ENCODE measurements around the gene IGSF3.

The IGSF3 gene

DNA sequence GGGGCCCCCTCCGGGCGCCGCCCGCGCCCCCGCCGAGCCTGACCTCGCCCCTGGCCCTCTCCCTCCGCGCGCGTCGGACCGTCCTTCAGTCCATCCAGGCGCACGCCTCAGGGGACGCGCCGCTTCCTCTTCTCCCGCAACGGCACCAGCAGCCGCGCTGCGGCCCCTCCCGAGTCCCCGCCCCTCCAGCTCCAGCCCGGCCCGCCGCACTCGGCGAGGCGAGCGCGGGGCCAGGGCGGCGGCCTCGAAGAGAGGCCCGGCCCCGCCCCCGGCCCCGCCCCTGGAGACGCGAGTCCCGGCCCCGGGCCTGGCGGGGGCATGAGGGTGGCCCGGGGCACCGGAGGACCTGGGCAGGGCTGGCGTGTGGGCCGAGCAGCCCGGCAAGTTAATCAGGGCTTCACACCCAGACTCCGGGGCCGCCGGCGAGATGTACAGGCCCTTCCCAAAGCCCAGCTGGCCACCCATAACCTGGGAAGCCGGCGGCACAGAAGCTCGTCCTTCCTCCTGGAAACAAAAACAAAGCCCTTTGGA, at the start of gene IGSF3:
Gene IGSF3, minus strand, starts transcription at position 159 of the 531 bp plus-strand sequence. CDS start 1,407 bp downstream, outside the sequence.
- DNase-seq (ENCODE audit: low read depth): no peak

DNA sequence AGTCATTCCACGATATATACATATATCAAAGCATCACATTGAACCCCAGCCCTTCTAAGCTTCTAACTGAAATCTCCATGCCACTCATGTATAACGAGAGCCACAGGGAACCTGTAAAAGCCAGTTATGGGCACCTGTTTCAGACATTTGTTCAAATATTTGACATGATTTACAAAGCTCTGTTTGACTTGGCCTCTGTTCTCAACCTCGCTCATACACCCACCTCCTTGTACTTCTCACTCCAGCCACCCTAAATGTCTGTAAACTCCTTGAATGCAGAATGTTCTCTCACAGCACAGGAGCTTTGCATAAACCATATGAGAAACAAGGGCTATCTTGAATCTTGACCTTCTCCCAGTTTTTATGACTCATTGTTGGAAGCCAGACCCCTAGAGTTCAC, 49.8 kb upstream of the IGSF3 start:
- DNase-seq (ENCODE audit: low read depth): no peak

DNA sequence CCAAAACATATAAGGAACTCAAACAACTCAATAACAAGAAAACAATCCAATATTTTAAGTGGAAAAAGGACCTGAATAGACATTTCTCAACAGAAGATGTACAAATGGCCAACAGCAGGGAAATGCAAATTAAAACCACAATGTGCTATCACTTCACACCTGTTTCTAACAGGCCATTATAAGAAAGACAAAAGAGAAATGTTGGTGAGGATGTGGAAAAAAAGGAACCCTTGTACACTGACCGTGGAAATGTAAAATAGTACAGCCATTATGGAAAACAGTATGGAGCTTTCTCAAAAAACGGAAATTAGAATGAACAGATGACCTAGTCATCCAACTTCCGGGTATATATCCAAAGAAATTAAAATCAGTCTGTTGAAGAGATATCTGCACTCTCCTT, 48.9 kb upstream of the IGSF3 start:
- DNase-seq (ENCODE audit: low read depth): no peak

DNA sequence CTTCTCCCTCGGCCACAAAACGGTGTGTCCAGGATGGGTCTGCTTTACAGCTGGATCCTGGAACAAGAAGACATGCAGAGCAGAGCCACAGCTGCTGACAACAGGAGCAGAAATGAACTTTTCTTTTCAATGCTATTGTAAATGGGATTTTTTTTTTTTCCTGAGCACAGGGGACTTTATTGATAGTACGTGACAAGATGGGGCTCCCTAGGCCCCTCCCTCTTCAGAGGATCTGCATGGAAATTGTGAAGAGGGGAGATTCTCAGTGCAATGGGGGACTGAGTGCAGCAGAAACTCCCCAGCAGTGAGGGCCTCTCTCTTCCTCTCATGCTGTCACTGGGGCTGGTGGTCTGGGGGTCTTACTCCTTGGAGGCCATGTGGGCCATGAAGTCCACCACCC, 45.9 kb upstream of the IGSF3 start:
- DNase-seq (ENCODE audit: low read depth): no peak

DNA sequence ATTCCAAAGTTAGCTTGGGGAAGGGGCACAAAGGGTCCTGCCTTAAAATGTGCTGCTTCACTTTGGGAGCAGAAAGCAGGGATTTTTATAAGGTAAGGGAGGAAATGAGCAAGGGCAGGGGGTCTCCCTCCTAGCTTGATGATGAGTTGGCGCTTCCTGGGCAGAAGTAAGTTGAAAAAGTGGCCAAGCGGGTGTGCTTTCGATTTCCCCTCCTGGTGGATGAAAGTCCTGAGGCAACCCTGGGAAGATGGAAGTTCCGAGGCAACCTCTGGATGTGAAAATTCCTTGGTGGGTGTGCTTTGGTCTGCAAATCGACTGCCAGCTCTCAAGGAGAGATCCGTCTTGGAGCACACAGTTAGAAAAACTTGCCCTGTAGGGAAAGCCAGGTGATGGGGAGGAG, 45.0 kb upstream of the IGSF3 start:
- DNase-seq (ENCODE audit: low read depth): no peak

DNA sequence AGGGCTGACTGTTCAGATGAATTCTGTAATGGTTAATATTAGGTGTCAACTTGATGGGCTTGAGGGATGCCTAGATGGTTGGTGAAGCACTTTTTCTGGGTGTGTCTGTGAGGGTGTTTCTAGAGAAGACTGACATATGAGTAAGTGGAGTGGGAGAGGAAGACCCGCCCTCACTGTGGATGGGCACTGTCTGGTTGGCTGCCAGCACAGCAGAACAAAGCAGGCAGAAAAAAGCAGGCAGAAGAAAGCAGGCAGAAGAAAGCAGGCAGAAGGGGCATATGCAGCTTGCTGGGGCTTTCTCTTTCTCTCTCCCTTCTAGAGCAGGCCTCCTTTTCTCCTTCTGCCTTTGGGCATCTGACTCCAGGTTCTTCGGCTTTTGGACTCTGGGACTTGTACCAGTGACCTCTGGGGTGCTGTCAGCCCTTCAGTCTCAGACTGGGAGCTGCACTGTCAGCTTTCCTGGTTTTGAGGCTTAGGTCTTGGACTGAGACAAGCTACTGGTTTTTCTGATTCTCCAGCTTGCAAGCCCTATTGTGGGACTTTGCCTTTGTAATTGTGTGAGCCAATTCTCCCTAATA, 43.8 kb upstream of the IGSF3 start:
- DNase-seq (ENCODE audit: low read depth): no peak

DNA sequence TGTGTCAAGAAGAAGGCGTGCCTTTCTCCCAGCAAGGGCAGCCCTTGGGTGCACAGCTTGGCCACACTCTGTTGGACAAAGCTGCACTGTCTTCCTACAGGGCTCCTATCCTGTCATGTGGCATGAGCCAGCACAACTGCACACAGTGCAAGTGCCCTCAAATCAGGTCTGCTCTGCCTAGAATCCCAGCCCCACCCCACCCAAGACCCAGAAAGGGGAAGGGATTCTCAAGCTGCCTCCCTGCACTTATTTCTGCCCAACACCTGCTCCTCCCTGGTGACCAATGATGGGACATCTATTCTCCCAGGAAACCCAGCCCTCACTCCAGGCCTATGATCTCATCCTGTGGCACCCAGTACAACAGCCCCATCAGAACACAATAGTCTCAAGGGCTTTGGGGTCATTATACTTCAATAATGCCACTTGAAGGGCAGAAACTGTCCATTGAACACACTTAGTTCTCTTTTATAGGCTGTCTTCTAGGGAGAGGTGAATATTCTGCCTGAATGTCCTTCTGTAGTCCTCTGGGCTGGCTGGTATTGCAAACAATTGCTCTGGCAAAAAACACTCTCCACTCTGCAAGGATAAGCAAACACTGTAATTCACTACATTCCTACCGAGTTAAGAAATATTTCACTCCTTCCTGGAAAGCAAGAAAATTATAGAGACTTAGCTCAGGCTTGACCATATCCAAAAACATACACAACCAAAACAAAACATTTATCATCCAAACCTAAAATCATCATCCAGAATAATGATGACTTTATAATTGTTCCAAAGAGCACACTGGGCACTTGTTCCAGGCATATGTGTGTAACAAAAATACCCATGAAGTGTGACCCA, 43.1 kb upstream of the IGSF3 start:
- no peak for DNase-seq (ENCODE audit: low read depth)

DNA sequence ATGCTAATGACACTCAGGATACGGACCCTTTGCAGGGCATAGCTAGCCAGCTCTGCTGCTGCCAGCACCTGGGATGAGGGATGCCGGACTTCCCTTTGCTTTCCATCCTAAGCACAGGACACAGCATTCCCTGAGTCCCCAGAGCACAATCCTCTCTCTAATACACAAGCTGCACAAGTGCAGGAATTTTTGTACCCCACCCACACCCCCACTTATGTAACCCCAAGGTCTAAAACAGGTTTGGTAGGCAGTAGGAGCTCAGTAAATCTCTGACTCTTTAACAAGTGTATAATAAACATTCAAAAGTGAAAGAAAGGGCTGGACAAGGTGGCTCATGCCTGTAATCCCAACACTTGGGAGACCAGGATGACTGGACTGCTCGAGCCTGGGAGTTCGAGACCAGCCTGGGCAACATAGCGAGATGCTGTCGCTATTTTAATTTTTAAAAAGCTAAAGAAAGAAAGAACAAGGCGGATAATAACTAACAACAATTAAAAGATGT, 42.2 kb upstream of the IGSF3 start:
- DNase-seq (ENCODE audit: low read depth): no peak

DNA sequence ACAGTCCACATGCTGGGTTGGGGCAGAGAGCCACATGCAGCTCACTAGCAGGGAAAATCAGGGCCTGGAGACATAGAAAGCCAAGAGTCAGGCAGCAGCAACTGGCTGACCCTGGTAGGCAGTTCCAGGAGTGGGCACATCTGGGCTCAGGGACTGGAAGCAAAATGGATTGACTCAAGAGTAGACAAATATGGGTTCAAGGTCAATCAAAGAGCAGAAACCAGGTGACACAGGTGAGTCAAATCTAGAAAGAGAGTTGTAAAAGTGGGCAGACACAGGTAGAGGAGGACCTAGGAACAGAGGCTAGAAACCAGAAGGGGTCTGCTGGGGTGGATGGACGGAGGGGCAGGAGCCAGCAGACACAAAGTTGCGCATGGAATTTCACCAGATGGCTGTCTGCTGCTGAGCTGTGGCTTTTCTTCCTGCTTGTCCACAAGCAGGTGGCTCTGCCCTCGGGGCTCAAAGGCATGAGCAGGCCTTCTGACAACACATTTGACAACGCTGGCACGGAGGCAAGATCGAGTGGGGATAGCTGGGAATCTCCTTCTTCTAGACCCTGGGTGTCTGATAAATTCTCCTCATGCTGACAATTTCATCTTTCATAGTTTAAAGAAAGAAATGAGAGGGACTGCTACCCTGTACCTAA, 40.8 kb upstream of the IGSF3 start:
- DNase-seq (ENCODE audit: low read depth): no peak

DNA sequence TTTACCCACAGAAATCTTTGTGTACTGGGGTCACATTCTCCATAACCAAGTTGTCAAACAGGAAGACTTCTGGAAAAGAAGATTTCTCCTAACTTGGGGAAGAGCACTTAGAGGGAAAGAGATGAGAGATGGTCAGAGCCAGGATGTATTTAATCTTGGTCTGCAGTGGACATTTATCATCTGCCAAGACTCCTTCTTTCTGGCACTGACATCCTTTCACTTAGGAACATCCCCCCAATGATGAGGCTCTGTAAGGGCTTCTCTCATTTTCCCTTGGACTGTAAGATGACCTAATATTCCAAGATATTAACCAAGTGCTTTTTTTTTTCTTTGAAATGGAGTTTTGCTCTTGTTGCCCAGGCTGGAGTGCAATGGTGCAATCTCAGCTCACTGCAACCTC, 39.3 kb upstream of the IGSF3 start:
- DNase-seq (ENCODE audit: low read depth): no peak

DNA sequence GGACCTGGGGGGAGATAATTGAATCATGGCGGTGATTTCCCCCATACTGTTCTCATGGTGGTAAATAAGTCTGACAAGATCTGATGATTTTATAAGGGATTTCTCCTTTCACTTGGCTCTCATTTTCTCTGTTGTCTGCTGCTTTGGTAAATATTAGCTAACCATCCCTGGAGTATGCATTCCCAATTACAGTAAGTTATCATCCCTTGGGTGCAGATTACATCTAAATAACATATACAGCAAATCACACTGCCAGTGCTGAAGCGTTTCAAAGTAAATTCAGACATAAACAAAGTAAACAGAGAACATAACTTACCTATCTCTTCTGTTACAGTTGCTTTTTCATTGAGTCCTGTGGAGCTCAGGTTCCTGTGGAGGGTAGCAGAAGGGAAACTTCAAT, 38.6 kb upstream of the IGSF3 start:
- no peak for DNase-seq (ENCODE audit: low read depth)

DNA sequence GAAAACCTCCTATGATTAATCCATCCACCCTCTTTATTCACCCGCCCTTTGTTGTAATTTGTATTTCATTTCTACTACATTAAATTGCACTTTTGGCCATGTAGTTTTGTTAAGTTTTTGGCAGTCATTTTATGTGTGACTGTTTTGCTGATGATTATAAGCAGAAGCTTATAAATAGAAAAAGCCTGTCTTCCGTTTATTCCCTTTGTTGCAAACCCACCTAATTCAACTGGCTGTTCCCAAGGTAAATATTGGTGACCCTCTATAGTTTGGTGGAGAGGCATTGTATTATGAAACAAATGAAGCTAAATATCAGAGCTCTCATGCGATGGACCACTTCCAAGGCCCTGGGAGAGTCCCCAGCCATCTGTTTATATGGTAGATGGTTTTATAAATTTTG, 36.7 kb upstream of the IGSF3 start:
- no peak for DNase-seq (ENCODE audit: low read depth)

DNA sequence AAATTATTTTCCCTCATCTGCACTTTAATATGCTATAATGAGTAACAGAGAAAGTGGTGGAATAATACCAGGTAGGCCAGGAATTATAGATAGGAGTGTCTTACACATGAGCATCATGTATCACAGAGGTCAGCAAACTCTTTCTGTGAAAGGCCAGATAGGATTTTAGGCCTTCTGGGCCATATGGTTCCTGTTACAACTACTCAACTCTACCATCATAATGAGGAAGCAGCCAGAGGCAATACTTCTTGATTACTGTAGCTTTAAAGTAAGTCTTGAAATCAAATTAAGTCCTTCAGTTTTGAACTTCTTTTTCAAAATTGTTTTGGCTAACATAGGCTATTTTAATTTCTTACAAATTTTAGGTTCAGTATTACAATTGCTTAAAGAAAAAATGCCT, 32.1 kb upstream of the IGSF3 start:
- no peak for DNase-seq (ENCODE audit: low read depth)

DNA sequence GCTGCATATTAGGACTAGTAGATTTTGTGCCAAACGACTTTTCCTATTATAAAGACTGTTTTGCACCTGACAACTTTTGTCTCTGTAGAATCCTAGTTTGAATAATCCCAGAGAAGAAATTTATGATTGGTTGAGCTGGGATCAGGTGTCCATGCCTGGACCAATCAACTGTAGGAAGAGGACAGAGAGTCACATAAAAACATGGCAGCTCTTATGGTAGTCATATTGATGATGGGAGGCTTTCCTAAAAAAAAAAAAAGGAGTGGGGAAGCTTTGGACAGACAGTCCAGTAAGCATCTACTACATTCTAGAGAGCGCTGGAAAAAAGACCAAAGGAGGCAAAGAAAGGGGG, 30.7 kb upstream of the IGSF3 start:
- no peak for DNase-seq (ENCODE audit: low read depth)

DNA sequence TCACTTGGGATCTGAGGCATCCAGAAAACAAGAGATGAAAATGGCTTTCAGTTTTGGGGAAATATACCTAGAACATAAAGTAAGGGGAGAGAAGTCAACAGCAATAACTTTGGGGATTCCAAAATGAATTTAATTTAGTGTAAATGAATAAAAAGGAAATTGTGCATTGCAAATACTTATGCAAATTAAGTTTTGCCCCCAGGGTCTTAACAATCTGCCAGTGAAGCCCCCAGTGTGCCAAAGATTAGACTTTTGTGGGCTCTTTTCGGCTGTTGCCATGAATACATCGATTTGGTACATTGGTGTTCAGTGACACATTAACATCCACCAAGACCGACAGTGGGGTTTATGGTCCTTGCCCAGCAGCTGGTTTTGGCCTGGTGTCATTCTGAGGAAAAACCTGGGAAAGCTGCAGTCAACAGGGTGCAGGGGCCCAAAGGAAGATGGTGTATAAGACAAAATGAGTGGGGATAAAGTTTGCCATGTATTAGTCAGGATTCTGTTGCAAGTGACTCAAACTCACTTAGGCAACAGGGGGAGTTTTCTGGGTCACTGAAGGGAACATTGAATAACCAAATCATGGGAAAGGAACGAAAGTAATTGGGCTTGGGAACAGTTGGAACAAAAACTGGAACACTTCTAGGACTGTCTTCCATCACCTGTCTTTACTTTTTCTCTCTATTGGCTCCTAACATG, 30.2 kb upstream of the IGSF3 start:
- no peak for DNase-seq (ENCODE audit: low read depth)

DNA sequence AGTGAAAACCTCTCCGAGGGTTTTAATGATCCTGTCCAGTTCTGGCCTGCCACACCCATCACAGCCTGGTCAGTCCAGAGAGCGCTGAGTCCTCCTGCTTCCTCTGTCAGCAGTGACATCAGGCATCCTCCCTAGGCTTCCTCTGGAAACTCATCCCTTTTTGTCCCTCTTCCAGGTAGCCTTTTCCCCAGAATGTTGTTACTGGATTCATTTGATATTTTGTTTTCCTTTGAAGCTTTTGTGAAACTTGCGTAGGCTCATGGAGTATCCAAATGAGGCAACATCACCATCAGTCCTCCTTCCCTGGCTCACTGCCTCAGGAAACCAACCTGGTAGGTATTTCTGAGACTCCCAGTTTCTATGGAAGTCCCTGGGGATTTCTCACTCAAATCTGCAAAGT, 27.0 kb upstream of the IGSF3 start:
- DNase-seq (ENCODE audit: low read depth): no peak

DNA sequence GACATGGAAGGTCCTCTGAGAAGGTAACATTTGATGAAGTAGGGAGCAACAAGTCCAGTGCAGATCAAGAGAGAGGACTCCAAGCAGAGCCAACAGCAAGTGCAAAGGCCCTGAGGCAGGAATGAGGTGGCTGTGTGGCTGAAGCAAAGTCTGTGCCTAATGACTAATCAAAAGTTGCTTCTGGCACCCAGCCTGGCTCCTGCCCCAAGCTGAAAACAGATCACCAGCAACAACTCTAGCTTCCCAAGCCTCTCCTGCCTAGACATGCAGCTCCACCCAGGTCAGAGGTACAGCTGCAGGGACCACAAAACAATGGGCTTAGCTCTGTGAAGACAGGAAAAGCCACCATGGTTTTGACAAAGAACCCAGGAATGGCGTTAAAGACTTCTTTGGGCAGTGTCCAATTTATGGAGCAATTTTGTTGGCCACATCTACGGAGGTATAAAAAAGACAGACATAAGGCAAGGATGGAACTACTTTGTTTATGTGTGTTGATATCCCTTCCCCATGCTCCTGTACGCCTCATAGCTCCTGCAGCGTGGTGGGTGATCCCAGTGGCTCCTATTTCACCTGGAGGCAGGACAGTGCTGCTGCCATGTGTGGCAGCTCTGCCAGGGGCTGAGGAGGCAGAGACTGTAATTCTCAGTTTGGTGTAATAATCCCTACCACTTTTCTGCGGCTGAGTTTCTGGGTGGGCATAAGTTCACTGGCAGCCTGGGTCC, 26.4 kb upstream of the IGSF3 start:
- peak; percentile 27 for DNase-seq (ENCODE audit: low read depth)

DNA sequence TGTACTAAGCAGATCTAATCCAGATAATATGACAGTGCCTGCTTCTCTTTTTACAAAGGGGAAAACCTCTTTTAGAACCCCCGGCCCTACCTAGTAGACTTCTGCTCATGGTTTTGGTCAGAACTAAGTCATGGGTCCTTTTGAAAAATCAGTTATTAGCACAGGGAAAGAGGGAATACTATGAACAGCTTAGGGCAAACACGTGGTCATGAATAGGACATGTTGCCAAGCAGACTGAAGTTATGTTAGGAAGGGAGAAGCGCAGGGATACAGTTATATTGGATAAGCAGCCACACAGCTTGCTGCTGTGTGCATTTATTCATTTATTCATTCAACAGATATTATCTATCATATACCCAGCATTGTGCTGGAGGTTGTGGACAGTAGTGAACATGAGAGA, 25.3 kb upstream of the IGSF3 start:
- no peak for DNase-seq (ENCODE audit: low read depth)

DNA sequence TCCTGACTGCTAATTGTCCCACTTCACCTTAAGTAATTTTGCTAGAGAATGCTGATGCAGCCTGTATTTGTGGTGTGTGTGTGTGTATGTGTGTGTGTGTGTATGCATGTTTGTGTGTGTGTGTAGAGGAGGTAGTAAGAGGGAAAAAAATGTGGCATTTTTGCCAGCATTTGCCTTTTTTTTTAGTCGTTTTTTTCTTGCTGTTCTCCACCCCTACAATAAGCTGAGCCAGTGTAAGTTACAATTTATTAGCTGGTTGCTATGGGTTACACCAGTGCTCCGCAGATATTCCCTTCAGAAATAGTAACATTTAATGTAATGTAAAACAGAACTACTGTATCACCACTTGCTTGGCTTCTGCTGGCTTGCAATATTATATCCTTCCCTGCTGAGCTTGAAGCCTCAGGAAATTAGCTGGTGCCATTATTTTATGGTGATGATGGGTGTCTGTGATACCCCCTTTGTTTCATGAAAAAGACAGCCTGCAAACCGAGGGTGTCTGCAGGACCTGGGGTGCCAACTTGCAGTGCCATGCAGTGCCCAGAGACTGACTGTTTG, 23.4 kb upstream of the IGSF3 start:
- no peak for DNase-seq (ENCODE audit: low read depth)

DNA sequence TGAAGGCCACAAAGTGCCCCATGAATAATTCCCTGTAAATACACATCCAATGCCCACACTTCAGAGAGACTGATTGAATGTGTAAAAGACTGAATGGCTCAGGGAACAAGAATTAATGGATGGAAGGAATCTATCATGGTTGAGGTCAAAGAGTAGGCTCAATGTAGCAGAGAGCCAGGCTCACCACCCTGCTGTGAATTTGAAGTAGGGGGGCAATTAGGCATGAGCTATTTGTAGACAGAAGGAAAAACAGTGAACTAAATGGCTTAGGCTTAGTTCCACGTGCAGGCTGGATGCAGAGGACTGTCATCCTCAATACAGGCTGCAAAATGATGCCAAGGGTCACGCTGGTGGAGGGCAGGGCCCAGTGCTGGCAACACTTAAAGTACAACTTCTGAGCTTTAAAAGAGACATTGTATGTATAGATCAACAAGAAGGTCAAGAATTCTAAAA, 22.9 kb upstream of the IGSF3 start:
- DNase-seq (ENCODE audit: low read depth): no peak

DNA sequence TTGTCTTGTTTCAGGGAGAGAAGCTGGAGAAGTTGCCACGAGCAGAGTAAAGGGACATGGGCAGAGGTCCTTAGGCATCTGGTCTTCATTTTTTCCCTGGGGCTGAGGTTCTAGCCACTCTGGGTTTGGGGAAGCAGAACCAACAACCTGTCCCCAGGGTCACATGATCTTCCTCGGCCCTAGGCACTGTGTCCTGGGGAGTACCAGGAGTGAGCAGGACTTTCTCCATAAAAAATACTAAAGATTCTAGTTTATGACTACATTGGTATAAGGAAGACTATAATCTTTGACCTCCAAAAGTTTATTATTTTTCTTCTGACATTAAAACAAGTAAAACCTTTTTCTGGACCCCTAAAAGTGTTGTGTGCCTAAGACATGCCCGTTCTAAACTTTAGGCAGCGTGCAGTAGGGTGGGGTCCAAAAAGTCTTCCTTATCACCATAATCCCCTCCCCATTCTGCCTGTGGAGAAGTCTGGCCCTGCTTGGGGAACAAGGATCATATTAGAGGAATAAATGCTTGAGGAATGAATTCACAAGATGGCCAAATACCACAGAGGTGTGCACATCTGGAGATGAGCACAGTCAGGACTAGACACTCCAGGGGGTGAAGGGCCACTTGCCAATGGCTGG, 19.3 kb upstream of the IGSF3 start:
- no peak for DNase-seq (ENCODE audit: low read depth)
